Measurements from ENCODE around the gene ADIG.

The ADIG gene

GRCh38 chr20:38551056-38551626 lies 29.9 kb upstream of the ADIG start:
- Histone ChIP-seq H3K27me3 (replicated peaks; ENCODE audit: control insufficient read depth, insufficient read depth, low read length) (no peaks in the 10 kb centered on the region), H3K4me3 (replicated peaks; ENCODE audit: low read depth, low read length) (no peak overlapping the region), H3K36me3 (ENCODE audit: control insufficient read depth, insufficient read depth, low read length) (peaks cover 9% of the 10 kb centered on the region)
- no peak for TF ChIP-seq CTCF (IDR thresholded peaks at IDR 0.05; ENCODE audit: insufficient read depth, low read length, poor library complexity, severe bottlenecking)
- DNase-seq (ENCODE audit: extremely low read depth, insufficient read length), result no peak

- Histone ChIP-seq H3K4me3 (replicated peaks; ENCODE audit: low read depth, low read length) (no peak overlapping the region), H3K27me3 (replicated peaks; ENCODE audit: control insufficient read depth, insufficient read depth, low read length) (no peaks in the 10 kb centered on the region), H3K36me3 (ENCODE audit: control insufficient read depth, insufficient read depth, low read length) (peaks cover 9% of the 10 kb centered on the region)
- TF ChIP-seq CTCF (IDR thresholded peaks at IDR 0.05; ENCODE audit: insufficient read depth, low read length, poor library complexity, severe bottlenecking), result no peak
- DNase-seq (ENCODE audit: extremely low read depth, insufficient read length), result no peak
Measured at GRCh38 chr20:38554986-38555385, 26.0 kb upstream of the ADIG start.

GRCh38 chr20:38555395-38555794 lies 25.6 kb upstream of the ADIG start:
- no peaks in the 10 kb centered on the region for H3K27me3 ChIP-seq (replicated peaks; ENCODE audit: control insufficient read depth, insufficient read depth, low read length)
- H3K36me3 ChIP-seq (ENCODE audit: control insufficient read depth, insufficient read depth, low read length), result peaks cover 9% of the 10 kb centered on the region
- no peak for DNase-seq (ENCODE audit: extremely low read depth, insufficient read length)
- no peak for TF ChIP-seq CTCF (IDR thresholded peaks at IDR 0.05; ENCODE audit: insufficient read depth, low read length, poor library complexity, severe bottlenecking)
- no peak overlapping the region for H3K4me3 ChIP-seq (replicated peaks; ENCODE audit: low read depth, low read length)

- peaks cover 8% of the 10 kb centered on the region for H3K36me3 ChIP-seq (ENCODE audit: control insufficient read depth, insufficient read depth, low read length)
- H3K27me3 ChIP-seq (replicated peaks; ENCODE audit: control insufficient read depth, insufficient read depth, low read length), result no peaks in the 10 kb centered on the region
- no peak for TF ChIP-seq CTCF (IDR thresholded peaks at IDR 0.05; ENCODE audit: insufficient read depth, low read length, poor library complexity, severe bottlenecking)
- H3K4me3 ChIP-seq (replicated peaks; ENCODE audit: low read depth, low read length), result no peak overlapping the region
- no peak for DNase-seq (ENCODE audit: extremely low read depth, insufficient read length)
Measured at GRCh38 chr20:38557174-38557573, 23.8 kb upstream of the ADIG start.

- Histone ChIP-seq H3K36me3 (ENCODE audit: control insufficient read depth, insufficient read depth, low read length) (peaks cover 5% of the 10 kb centered on the region), H3K27me3 (replicated peaks; ENCODE audit: control insufficient read depth, insufficient read depth, low read length) (no peaks in the 10 kb centered on the region), H3K4me3 (replicated peaks; ENCODE audit: low read depth, low read length) (no peak overlapping the region)
- no peak for DNase-seq (ENCODE audit: extremely low read depth, insufficient read length)
- no peak for TF ChIP-seq CTCF (IDR thresholded peaks at IDR 0.05; ENCODE audit: insufficient read depth, low read length, poor library complexity, severe bottlenecking)
Measured at GRCh38 chr20:38558596-38559360, 22.2 kb upstream of the ADIG start.
